ENCODE data around the gene MIR17HG. TPM values are rescaled to one million over a fixed set of nuclear protein-coding genes. Genes with fewer than 3 reads are reported as not detected.
"Not testable (repeated sequence)": the region's sequence is repeated elsewhere in the genome, so short reads cannot be mapped to it uniquely, and the experiment has no call there.

Gene MIR17HG
- total and polyA plus RNA-seq, 9 donors: 0.82 to 7.9 (median 5.1) TPM

DNA sequence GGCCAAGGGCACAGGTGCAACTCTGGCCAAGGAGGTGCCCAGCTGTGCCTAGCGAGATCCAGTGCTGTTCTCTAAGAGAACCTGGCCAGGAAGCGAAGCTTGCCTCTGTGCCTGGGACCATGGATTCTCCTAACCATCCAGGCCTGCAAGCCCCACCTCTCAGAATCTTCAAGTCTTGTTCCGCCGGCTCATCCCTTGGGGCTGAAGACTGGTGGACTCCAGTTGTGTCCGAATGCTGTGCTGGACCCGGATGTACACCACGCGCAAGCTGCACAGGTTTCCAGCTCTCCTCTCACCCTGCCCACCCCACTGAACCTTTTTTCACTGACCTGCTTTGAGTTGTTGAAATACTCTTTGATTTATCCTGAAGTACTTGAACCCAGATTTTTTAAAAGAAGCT is 27.5 kb upstream of the MIR17HG start:
- Histone ChIP-seq H3K27me3 (no peaks in the 10 kb centered on the region), H3K36me3 (no peaks in the 10 kb centered on the region), H3K9me3 (no peaks in the 10 kb centered on the region), H3K4me1 (ENCODE audit: insufficient read depth) (no peaks in the 10 kb centered on the region), H3K27ac (no peak overlapping the region), H3K4me3 (no peak overlapping the region)
- DNase-seq: no peak
- intact Hi-C loops (cut with DNase I): no loop called here
- no peak for TF ChIP-seq EP300 (IDR thresholded peaks at IDR 0.05)
- no peak for TF ChIP-seq POLR2A (IDR thresholded peaks at IDR 0.05)
- TF ChIP-seq, protein P1, sequence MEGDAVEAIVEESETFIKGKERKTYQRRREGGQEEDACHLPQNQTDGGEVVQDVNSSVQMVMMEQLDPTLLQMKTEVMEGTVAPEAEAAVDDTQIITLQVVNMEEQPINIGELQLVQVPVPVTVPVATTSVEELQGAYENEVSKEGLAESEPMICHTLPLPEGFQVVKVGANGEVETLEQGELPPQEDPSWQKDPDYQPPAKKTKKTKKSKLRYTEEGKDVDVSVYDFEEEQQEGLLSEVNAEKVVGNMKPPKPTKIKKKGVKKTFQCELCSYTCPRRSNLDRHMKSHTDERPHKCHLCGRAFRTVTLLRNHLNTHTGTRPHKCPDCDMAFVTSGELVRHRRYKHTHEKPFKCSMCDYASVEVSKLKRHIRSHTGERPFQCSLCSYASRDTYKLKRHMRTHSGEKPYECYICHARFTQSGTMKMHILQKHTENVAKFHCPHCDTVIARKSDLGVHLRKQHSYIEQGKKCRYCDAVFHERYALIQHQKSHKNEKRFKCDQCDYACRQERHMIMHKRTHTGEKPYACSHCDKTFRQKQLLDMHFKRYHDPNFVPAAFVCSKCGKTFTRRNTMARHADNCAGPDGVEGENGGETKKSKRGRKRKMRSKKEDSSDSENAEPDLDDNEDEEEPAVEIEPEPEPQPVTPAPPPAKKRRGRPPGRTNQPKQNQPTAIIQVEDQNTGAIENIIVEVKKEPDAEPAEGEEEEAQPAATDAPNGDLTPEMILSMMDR (IDR thresholded peaks at IDR 0.05): no peak
- 95 to 96% (median 96%) methylated on average over 8 of the region's 8 CpGs for WGBS, 3 donors

DNA sequence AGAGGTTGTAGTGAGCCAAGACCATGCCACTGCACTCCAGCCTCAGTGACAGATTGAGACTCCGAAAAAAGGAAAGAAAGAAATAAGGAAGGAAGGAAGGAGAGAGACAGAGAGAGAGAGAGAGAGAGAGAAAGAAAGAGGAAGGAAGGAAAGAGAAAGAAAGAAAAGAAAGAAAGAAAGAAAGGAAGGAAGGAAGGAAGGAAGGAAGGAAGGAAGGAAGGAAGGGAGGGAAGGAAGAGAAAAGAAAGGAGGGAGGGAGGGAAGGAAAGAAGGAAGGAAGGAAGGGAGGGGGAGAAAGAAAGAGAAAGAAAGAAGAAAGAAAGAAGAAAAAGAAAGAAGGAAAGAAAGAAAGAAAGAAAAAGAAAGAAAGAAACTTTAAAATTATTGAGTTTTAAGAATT is 26.5 kb upstream of the MIR17HG start:
- H3K4me1 ChIP-seq (ENCODE audit: insufficient read depth); H3K9me3 ChIP-seq; H3K4me3 ChIP-seq; H3K36me3 ChIP-seq; H3K27ac ChIP-seq; DNase-seq; intact Hi-C loops (cut with DNase I); H3K27me3 ChIP-seq: not testable (repeated sequence)
- WGBS, 3 donors: 26 to 94% (median 88%) methylated on average over 1 of the region's 1 CpG

DNA sequence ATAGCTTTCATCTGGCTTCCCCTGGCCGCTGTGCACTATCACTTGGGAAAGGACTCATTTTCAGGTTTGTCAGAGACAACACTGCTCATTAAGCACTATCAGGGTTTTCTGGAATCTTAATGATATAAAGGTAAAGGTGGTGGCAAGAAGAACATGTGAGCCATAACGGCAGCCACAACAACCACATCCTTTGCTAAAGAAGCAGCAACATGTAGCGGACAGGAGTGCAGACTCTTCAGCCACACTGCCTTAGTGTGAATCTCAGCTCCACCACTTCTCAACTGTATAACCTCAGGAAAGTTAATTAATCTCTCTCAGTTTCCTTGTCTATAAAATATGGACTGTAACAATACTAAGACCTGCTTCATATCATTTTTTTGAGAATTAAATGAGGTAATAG is 24.1 kb upstream of the MIR17HG start:
- intact Hi-C loops (cut with DNase I): no loop called here
- no peak for DNase-seq

DNA sequence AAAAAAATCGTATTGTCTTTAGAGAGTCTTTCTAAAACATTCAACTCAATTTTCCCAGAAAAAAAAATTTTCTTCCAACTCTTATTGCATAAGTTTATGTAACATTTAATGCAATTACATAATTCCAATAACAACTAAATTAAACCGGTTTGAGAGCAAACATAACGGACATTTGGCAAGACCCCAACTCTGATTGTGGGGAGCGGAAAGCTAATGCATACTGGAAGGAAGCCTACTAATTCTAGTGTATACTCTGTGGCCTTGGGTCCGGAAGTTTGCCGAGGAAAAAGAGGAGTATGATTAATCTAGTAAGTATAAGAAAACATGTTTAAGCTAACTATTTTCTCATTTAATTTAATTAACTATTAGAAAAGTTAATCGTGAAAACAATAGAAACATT is 21.3 kb upstream of the MIR17HG start:
- intact Hi-C loops (cut with DNase I): no loop called here
- DNase-seq: no peak

More for the DNA sequence above, 24.1 kb upstream of the MIR17HG start:
- Histone ChIP-seq H3K27me3 (no peaks in the 10 kb centered on the region), H3K4me1 (ENCODE audit: insufficient read depth) (no peaks in the 10 kb centered on the region), H3K9me3 (no peaks in the 10 kb centered on the region), H3K27ac (no peak overlapping the region), H3K4me3 (no peak overlapping the region), H3K36me3 (no peaks in the 10 kb centered on the region)
- 43 to 61% (median 44%) methylated on average over 3 of the region's 3 CpGs for whole genome bisulfite sequencing, 3 donors
- TF ChIP-seq, protein P1 (IDR thresholded peaks at IDR 0.05): no peak
- TF ChIP-seq EP300 (IDR thresholded peaks at IDR 0.05): no peak
- no peak for TF ChIP-seq POLR2A (IDR thresholded peaks at IDR 0.05)

DNA sequence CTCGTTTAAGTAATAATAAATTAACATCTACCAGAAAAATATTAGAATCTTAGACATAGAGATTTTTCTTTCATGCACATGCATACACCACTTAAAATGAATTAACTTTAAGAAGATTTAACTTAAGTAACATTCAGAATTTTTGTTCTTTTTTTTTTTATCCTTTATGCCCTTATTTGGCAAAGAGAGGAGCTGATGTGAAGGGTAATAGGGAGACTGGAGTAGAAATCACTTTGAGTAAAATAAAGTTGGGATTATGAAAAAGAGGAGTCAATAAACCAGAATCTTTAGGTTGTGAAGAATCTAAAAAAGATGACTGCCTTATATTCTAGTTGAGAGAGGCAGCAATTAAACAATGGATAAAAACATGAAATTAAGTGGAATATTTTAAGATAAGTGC is 18.8 kb upstream of the MIR17HG start:
- intact Hi-C loops (cut with DNase I): no loop called here
- DNase-seq: no peak
- H3K27ac ChIP-seq: no peak overlapping the region

More for the DNA sequence above, 21.3 kb upstream of the MIR17HG start:
- 18 to 33% (median 30%) methylated on average over 7 of the region's 7 CpGs for WGBS, 3 donors
- no peaks in the 10 kb centered on the region for H3K9me3 ChIP-seq
- no peaks in the 10 kb centered on the region for H3K27me3 ChIP-seq
- no peak for TF ChIP-seq EP300 (IDR thresholded peaks at IDR 0.05)
- no peak for TF ChIP-seq POLR2A (IDR thresholded peaks at IDR 0.05)
- TF ChIP-seq, protein P1 (IDR thresholded peaks at IDR 0.05): no peak
- H3K4me1 ChIP-seq (ENCODE audit: insufficient read depth): no peaks in the 10 kb centered on the region
- H3K4me3 ChIP-seq: no peak overlapping the region
- H3K36me3 ChIP-seq: no peaks in the 10 kb centered on the region
- no peak overlapping the region for H3K27ac ChIP-seq

More for the DNA sequence above, 18.8 kb upstream of the MIR17HG start:
- Histone ChIP-seq H3K36me3 (no peaks in the 10 kb centered on the region), H3K4me1 (ENCODE audit: insufficient read depth) (no peaks in the 10 kb centered on the region), H3K9me3 (no peaks in the 10 kb centered on the region), H3K27me3 (no peaks in the 10 kb centered on the region), H3K4me3 (no peak overlapping the region)
- WGBS, 3 donors: 82 to 88% (median 85%) methylated on average over 1 of the region's 1 CpG
- TF ChIP-seq POLR2A (IDR thresholded peaks at IDR 0.05) (no peak), EP300 (IDR thresholded peaks at IDR 0.05) (no peak)
- TF ChIP-seq, protein P1 (IDR thresholded peaks at IDR 0.05): no peak
